Adrenal gland (tissue), 5 donors: ENCODE measurements around the gene IQSEC1.

ENCODE experiments used
- CTCF ChIP-seq, 6 experiments: fragments of 450-650 bp in 4 of 6; fragments of 200-600 bp in 2 of 6; sonication (generic) in 1 of 6; IDR thresholded peaks; 1 replicate in 5 of 6; 2 replicates in 1 of 6; pipeline versions ENCODE4 v1.5.1 to v1.8.0; 2016 to 2021; ENCODE audit warnings: antibody characterized with exemption in 6 of 6, mild to moderate bottlenecking in 2 of 6, moderate library complexity in 1 of 6
- POLR2A ChIP-seq, 2 donors: fragments of 450-650 bp; IDR thresholded peaks; one replicate each; pipeline ENCODE4 v1.6.1; 2017; ENCODE audit warnings: antibody characterized with exemption in 2 of 2, mild to moderate bottlenecking in 2 of 2, moderate library complexity in 1 of 2
- donor health status: DM: no; HTN: no; CAD: no.

- TF ChIP-seq CTCF (IDR thresholded peaks at IDR 0.05), result no peak
- TF ChIP-seq POLR2A (IDR thresholded peaks at IDR 0.05), result no peak
Measured at GRCh38 chr3:12946251-12946648, 127.0 kb downstream of the IQSEC1 start.
